MCF 10A (cell line): ENCODE measurements around the gene ATF7. TPM values are rescaled to one million over a fixed set of nuclear protein-coding genes. Genes with fewer than 3 reads are reported as not detected.
"Not testable (repeated sequence)": the region's sequence is repeated elsewhere in the genome, so short reads cannot be mapped to it uniquely, and the experiment has no call there.

Source experiments
- BruUV-seq: library from RNA; stranded (reverse); fragments of 400-500 nt; replicated peaks from 2 replicates; lab custom pipeline; 2021; lab: Mats Ljungman, UMichigan
- CTCF ChIA-PET: fragments of 300-600 bp; sonication (Branson Sonifier 250); formaldehyde crosslinking; extraction: SDS; loops from one replicate; lab custom pipeline; 2021; ENCODE audit warnings: antibody characterized with exemption, inconsistent platforms; lab: Yijun Ruan, JAX
- POLR2A ChIA-PET: fragments of 300-600, 350-650 bp; sonication (Branson Sonifier 250); formaldehyde crosslinking; extraction: SDS; loops from one replicate; lab custom pipeline; 2020; ENCODE audit warnings: antibody characterized with exemption, inconsistent platforms; lab: Yijun Ruan, JAX
- DNase-seq: peaks from one replicate; pipeline ENCODE4 v3.0.0-alpha.2; 2018; ENCODE audit not compliant: unreplicated experiment
- H3K27ac Mint-ChIP-seq: one replicate; pipeline ENCODE4 v1.8.0; 2022; ENCODE audit warnings: mild to moderate bottlenecking, low read depth, mixed read lengths; ENCODE audit not compliant: unreplicated experiment
- H3K27me3 Mint-ChIP-seq: one replicate; pipeline ENCODE4 v1.8.0; 2022; ENCODE audit warnings: mixed read lengths; ENCODE audit not compliant: insufficient read depth, unreplicated experiment
- H3K36me3 Mint-ChIP-seq: one replicate; pipeline ENCODE4 v1.8.0; 2022; ENCODE audit warnings: mild to moderate bottlenecking, moderate library complexity, mixed read lengths; ENCODE audit not compliant: insufficient read depth, unreplicated experiment
- H3K4me1 Mint-ChIP-seq: one replicate; pipeline ENCODE4 v1.8.0; 2022; ENCODE audit warnings: mixed read lengths; ENCODE audit not compliant: insufficient read depth, unreplicated experiment
- H3K4me3 Mint-ChIP-seq: one replicate; pipeline ENCODE4 v1.8.0; 2022; ENCODE audit warnings: mild to moderate bottlenecking, moderate library complexity, mixed read lengths; ENCODE audit not compliant: unreplicated experiment
- H3K9me3 Mint-ChIP-seq: one replicate; pipeline ENCODE4 v1.8.0; 2022; ENCODE audit warnings: mixed read lengths; ENCODE audit not compliant: unreplicated experiment
- CTCF ChIP-seq: fragments of 200-600 bp; IDR thresholded peaks from one replicate; pipeline ENCODE4 v1.8.0; 2022; ENCODE audit warnings: antibody characterized with exemption, mild to moderate bottlenecking; ENCODE audit not compliant: unreplicated experiment
- intact Hi-C: fragments of 100-400 bp; cut with micrococcal nuclease; formaldehyde crosslinking; loops from 2 replicates; pipeline ENCODE4 v1.14.1; 2022
- total RNA-seq: library from RNA; stranded (reverse); gene quantifications from 2 replicates; pipeline ENCODE4 v1.2.3, GENCODE V29; 2022

Gene ATF7
- total RNA-seq, 1 experiment from 2014 or later, result 40.8 TPM

DNA sequence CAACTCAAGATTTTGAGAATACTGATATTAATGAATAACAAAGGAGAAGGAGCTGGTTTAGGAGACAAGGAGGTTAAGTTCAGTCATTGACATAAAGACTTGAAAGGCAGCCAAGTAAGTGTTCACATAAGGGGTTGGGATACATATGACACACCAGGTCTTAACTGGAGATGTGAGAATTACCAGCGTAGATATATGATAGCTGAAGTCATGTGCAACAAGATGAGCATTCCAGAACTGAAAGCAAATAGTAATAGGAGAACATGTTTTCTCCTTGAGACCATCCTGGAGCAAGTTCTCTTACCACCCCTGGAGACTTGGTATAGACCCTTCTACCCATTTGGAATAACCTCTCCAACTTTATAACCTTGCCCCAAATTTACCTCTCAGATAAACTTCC lies 75.6 kb downstream of the ATF7 start:
- no peaks in the 10 kb centered on the region for H3K27me3 Mint-ChIP-seq
- intact Hi-C loops, result no loop called here
- CTCF ChIA-PET, result no interaction called here

DNA sequence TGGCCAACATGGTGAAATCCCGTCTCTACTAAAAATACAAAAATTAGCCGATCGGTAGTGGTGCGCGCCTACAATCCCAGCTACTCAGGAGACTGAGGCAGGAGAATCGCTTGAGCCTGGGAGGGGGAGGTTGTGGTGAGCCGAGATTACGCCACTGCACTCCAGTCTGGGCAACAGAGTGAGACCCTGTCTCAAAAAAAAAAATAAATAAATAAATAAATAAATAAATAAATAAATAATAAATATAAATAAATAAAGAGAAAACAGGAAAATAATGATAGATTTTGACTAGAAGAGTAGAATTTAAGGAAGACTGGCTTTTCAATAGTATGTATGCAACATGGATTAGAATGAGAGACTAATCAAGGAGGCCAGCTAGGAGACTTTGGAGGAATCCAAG lies 76.1 kb downstream of the ATF7 start:
- H3K4me1 Mint-ChIP-seq, intact Hi-C loops, DNase-seq, H3K9me3 Mint-ChIP-seq, H3K4me3 Mint-ChIP-seq, BruUV-seq, H3K27me3 Mint-ChIP-seq: not testable (repeated sequence)
- Mint-ChIP-seq H3K27ac (peak overlapping the region; percentile 29), H3K36me3 (peaks cover 56% of the 10 kb centered on the region)
- ChIA-PET CTCF (interaction anchor here (1.2 kb wide), 1 partner anchor 196 kb away, joined by 4 read pairs; no protein-coding TSS in a partner anchor), POLR2A (interaction anchor here (0.6 to 1.1 kb wide), 4 partner anchors 12 to 312 kb away, joined by 3 to 4 read pairs (median 3); partner anchors contain the start of gene ATP5MC2)

More for the DNA sequence above, 75.6 kb downstream of the ATF7 start:
- Mint-ChIP-seq H3K4me3 (no peak overlapping the region), H3K36me3 (peaks cover 53% of the 10 kb centered on the region), H3K4me1 (peaks cover 8% of the 10 kb centered on the region), H3K9me3 (no peaks in the 10 kb centered on the region), H3K27ac (peak overlapping the region; percentile 29)
- DNase-seq, result peak; percentile 58
- BruUV-seq, result no TSS peak
- POLR2A ChIA-PET, result interaction anchor here (0.6 to 1.1 kb wide), 5 partner anchors 11 to 313 kb away, joined by 3 to 4 read pairs (median 3); partner anchors contain the start of gene ATP5MC2
- no peak for TF ChIP-seq CTCF

- H3K4me3 Mint-ChIP-seq, DNase-seq, intact Hi-C loops, BruUV-seq, H3K9me3 Mint-ChIP-seq, H3K27ac Mint-ChIP-seq, H3K27me3 Mint-ChIP-seq: not testable (repeated sequence)
- Mint-ChIP-seq H3K4me1 (peaks cover 18% of the 10 kb centered on the region), H3K36me3 (peaks cover 71% of the 10 kb centered on the region)
- ChIA-PET POLR2A (interaction anchor here (1.0 to 1.3 kb wide), 4 partner anchors 10 to 116 kb away, joined by 3 to 7 read pairs (median 4); no protein-coding TSS in a partner anchor), CTCF (interaction anchor here (0.6 to 1.8 kb wide), 3 partner anchors 10 to 127 kb away, joined by 3 to 5 read pairs (median 3); partner anchors contain the start of gene ATP5MC2)
These were observed 77.8 kb downstream of the ATF7 start for GRCh38 chr12:53548354-53548753.

- peak; percentile 73 for DNase-seq
- H3K4me3 Mint-ChIP-seq, result no peak overlapping the region
- H3K27ac Mint-ChIP-seq, result peak overlapping the region; percentile 57
- no peaks in the 10 kb centered on the region for H3K27me3 Mint-ChIP-seq
- H3K36me3 Mint-ChIP-seq, result peaks cover 75% of the 10 kb centered on the region
- TF ChIP-seq CTCF, result peak; percentile 76
- no TSS peak for BruUV-seq
- ChIA-PET CTCF (interaction anchor here (0.6 to 2.6 kb wide), 21 partner anchors 8 to 436 kb away, joined by 3 to 18 read pairs (median 4); partner anchors contain the start of genes ATF7 and ATP5MC2), POLR2A (interaction anchor here (0.6 to 2.2 kb wide), 11 partner anchors 11 to 133 kb away, joined by 3 to 24 read pairs (median 5); partner anchors contain the start of genes ATF7, ATP5MC2 and TARBP2)
- intact Hi-C loops, result loop anchor here (1.0 to 5.0 kb wide), 3 partner anchors 83 to 204 kb away; partner anchors contain the start of genes ATF7 and ATP5MC2
- H3K9me3 Mint-ChIP-seq, result no peaks in the 10 kb centered on the region
- H3K4me1 Mint-ChIP-seq, result peaks cover 19% of the 10 kb centered on the region
These were observed 82.6 kb downstream of the ATF7 start for GRCh38 chr12:53543539-53543938.

DNA sequence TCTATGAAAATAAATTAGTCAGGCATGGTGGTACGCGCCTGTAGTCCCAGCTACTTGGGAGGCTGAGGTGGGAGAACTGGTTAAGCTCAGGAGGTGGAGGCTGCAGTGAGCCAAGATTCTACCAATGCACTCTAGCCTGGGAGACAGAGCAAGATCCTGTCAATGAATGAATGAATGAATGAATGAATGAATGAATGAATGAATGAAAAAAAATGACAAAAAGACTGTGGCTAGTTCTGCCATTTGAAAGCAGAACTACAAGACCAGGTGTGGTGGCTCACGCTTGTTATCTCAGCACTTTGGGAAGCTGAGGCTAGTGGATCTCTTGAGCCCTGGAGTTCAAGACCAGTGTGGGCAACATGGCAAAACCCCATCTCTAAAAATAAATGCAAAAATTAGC lies 86.7 kb downstream of the ATF7 start:
- CTCF ChIA-PET, result interaction anchor here (0.5 to 1.1 kb wide), 6 partner anchors 11 to 217 kb away, joined by 3 to 6 read pairs (median 4); partner anchors contain the start of gene ATP5MC2
- BruUV-seq, result no TSS peak
- intact Hi-C loops, result no loop called here
- TF ChIP-seq CTCF, result no peak
- DNase-seq, result no peak
- no peak overlapping the region for H3K4me3 Mint-ChIP-seq
- H3K36me3 Mint-ChIP-seq, result peaks cover 80% of the 10 kb centered on the region
- no peaks in the 10 kb centered on the region for H3K27me3 Mint-ChIP-seq
- POLR2A ChIA-PET, result interaction anchor here (1.4 to 1.6 kb wide), 2 partner anchors 8 to 39 kb away, joined by 4 to 8 read pairs; partner anchors contain the start of gene TARBP2
- H3K9me3 Mint-ChIP-seq, result no peaks in the 10 kb centered on the region
- H3K27ac Mint-ChIP-seq, result no peak overlapping the region
- peaks cover 25% of the 10 kb centered on the region for H3K4me1 Mint-ChIP-seq
